K562 (cell line): ENCODE results near the gene PPRC1. TPM values are rescaled to one million over a fixed set of nuclear protein-coding genes. Genes with fewer than 3 reads are reported as not detected.

Source experiments
- ATAC-seq: fragments of 200-7000 bp; cut with Tn5 transposase; 3 replicates; pipeline ENCODE4 v1.9.1; 2020; ENCODE audit warnings: moderate library complexity
- BruUV-seq: library from RNA; stranded (reverse); fragments of 400-500 nt; replicated peaks from 2 replicates; lab custom pipeline; 2021; lab: Mats Ljungman, UMichigan
- CTCF ChIA-PET: fragments of 300-600 bp; formaldehyde crosslinking; extraction: SDS; loops from one replicate; lab custom pipeline; 2021; ENCODE audit warnings: low intra/inter-chr PET ratio; lab: Yijun Ruan, JAX
- POLR2A ChIA-PET: fragments of 300-600, 350-650 bp; sonication (Branson Sonifier 250); formaldehyde crosslinking; extraction: SDS; loops from one replicate; lab custom pipeline; 2021; ENCODE audit warnings: antibody characterized with exemption, inconsistent platforms; lab: Yijun Ruan, JAX
- DNase-seq, 4 experiments: peaks; one replicate each; pipeline versions ENCODE4 v3.0.0 to v3.0.0-alpha.2; 2011 to 2018; ENCODE audit warnings: low spot score in 3 of 4, mixed read lengths in 3 of 4; ENCODE audit errors: extremely low read depth in 1 of 4
- FAIRE-seq: peaks from 2 replicates; lab custom pipeline; 2011; peaks lifted over from hg19 to GRCh38; lab: Jason Lieb, UNC
- H2AFZ ChIP-seq: 2 replicates; pipeline ENCODE4 v1.6.0; 2011; ENCODE audit warnings: low read depth, low read length, control low read depth, inconsistent platforms
- H3K27ac ChIP-seq: fragments of 200-600 bp; 3 replicates; pipeline ENCODE4 v1.8.0; 2011; ENCODE audit warnings: low read depth, mild to moderate bottlenecking, control low read depth, inconsistent platforms, low read length, moderate library complexity, mixed read lengths; ENCODE audit errors: extremely low read depth
- H3K27me3 ChIP-seq, 2 experiments: fragments of 300-600 bp in 1 of 2; 2 replicates in 1 of 2; 3 replicates in 1 of 2; pipeline versions ENCODE4 v1.6.0 to v1.8.0; 2011; ENCODE audit warnings: inconsistent platforms in 2 of 2, low read length in 2 of 2, mild to moderate bottlenecking in 1 of 2, mixed read lengths in 1 of 2, moderate library complexity in 1 of 2; ENCODE audit not compliant: control insufficient read depth in 2 of 2, insufficient read depth in 2 of 2
- H3K36me3 ChIP-seq: fragments of 300-600 bp; 3 replicates; pipeline ENCODE4 v1.8.0; 2011; ENCODE audit warnings: mild to moderate bottlenecking, low read length, inconsistent platforms; ENCODE audit not compliant: control insufficient read depth, insufficient read depth
- H3K4me1 ChIP-seq, 2 experiments: fragments of 200-600 bp in 1 of 2; replicated peaks in 1 of 2; 2 replicates in 1 of 2; 3 replicates in 1 of 2; pipeline versions ENCODE4 v1.5.1 to v1.8.0; 2011; ENCODE audit warnings: inconsistent platforms in 2 of 2, low read length in 2 of 2, mild to moderate bottlenecking in 1 of 2, mixed read lengths in 1 of 2, moderate library complexity in 1 of 2; ENCODE audit not compliant: control insufficient read depth in 2 of 2, insufficient read depth in 2 of 2
- H3K4me2 ChIP-seq: 2 replicates; pipeline ENCODE4 v1.6.1; 2011; ENCODE audit warnings: low read length, control low read depth, inconsistent platforms, mixed read lengths; ENCODE audit not compliant: insufficient read depth
- H3K4me3 ChIP-seq: fragments of 200-600 bp; sonication (generic), shearing (Covaris generic); 2 replicates; pipeline ENCODE4 v1.5.1; 2016; ENCODE audit warnings: control low read depth, inconsistent platforms
- H3K79me2 ChIP-seq: fragments of 200-600 bp; 3 replicates; pipeline ENCODE4 v1.8.0; 2011; ENCODE audit warnings: low read length, inconsistent platforms; ENCODE audit not compliant: control insufficient read depth, insufficient read depth
- H3K9ac ChIP-seq, 2 experiments: 2 replicates each; pipeline versions ENCODE4 v1.6.0 to v1.6.1; 2011; ENCODE audit warnings: low read depth in 2 of 2, low read length in 2 of 2, control low read depth in 1 of 2, inconsistent platforms in 1 of 2, mild to moderate bottlenecking in 1 of 2, mixed read lengths in 1 of 2; ENCODE audit not compliant: insufficient read depth in 1 of 2
- H3K9me1 ChIP-seq: one replicate; pipeline ENCODE4 v1.6.0; 2011; ENCODE audit warnings: inconsistent platforms, mild to moderate bottlenecking, low read length, moderate library complexity; ENCODE audit not compliant: control insufficient read depth, insufficient read depth
- H3K9me3 ChIP-seq: replicated peaks from 2 replicates; pipeline ENCODE4 v1.5.1; 2011; ENCODE audit warnings: low read depth, low read length, inconsistent platforms; ENCODE audit not compliant: control insufficient read depth, insufficient read depth
- H4K20me1 ChIP-seq: replicated peaks from 2 replicates; pipeline ENCODE4 v1.6.1; 2011; ENCODE audit warnings: low read length, inconsistent platforms, mixed read lengths; ENCODE audit not compliant: control insufficient read depth, insufficient read depth
- ELF1 ChIP-seq: fragments of 200-800 bp; sonication (Bioruptor generic); IDR thresholded peaks from 2 replicates; pipeline ENCODE4 v1.6.1; 2016; ENCODE audit warnings: missing genetic modification characterization, missing compliant biosample characterization
- EP400 ChIP-seq: fragments of 450-650 bp; IDR thresholded peaks from 2 replicates; pipeline ENCODE4 v1.6.1; 2017; ENCODE audit warnings: antibody characterized with exemption, mild to moderate bottlenecking, moderate library complexity
- ESRRB ChIP-seq: fragments of 250-450 bp; sonication (Bioruptor Pico); IDR thresholded peaks from 2 replicates; pipeline ENCODE4 v1.5.0; 2020; ENCODE audit warnings: mild to moderate bottlenecking, moderate library complexity, borderline replicate concordance
- ETS2 ChIP-seq: IDR thresholded peaks from 2 replicates; pipeline ENCODE4 v1.6.1; 2016; ENCODE audit warnings: borderline replicate concordance, missing genetic modification characterization, mild to moderate bottlenecking, moderate library complexity, missing compliant biosample characterization; ENCODE audit not compliant: poor library complexity, severe bottlenecking
- HNRNPLL ChIP-seq: fragments of 200-400 bp; formaldehyde crosslinking; IDR thresholded peaks from 2 replicates; pipeline ENCODE4 v1.6.1; 2017; ENCODE audit warnings: low read length, low read depth, mild to moderate bottlenecking; ENCODE audit not compliant: poor library complexity, severe bottlenecking
- HNRNPUL1 ChIP-seq: fragments of 200-400 bp; formaldehyde crosslinking; IDR thresholded peaks from 2 replicates; pipeline ENCODE4 v1.6.1; 2017; ENCODE audit warnings: low read length
- KDM5B ChIP-seq: fragments of 200-600 bp; sonication (generic); IDR thresholded peaks from 2 replicates; pipeline ENCODE4 v1.6.1; 2012; ENCODE audit warnings: low read depth, mild to moderate bottlenecking, moderate library complexity, low read length, control low read depth, inconsistent platforms; ENCODE audit not compliant: insufficient replicate concordance
- MBD2 ChIP-seq: sonication (generic); IDR thresholded peaks from 2 replicates; pipeline ENCODE4 v1.6.1; 2016; ENCODE audit warnings: low read depth, borderline replicate concordance
- PREB ChIP-seq: sonication (generic); formaldehyde crosslinking; IDR thresholded peaks from 2 replicates; pipeline ENCODE4 v1.8.1; 2023; ENCODE audit warnings: mild to moderate bottlenecking, missing genetic modification reagents
- SETDB1 ChIP-seq: IDR thresholded peaks from one replicate; pipeline ENCODE4 v1.6.1; 2012; ENCODE audit warnings: low read length, control low read depth, inconsistent platforms
- SRSF1 ChIP-seq: fragments of 200-400 bp; formaldehyde crosslinking; IDR thresholded peaks from 2 replicates; pipeline ENCODE4 v1.6.1; 2017; ENCODE audit warnings: mild to moderate bottlenecking, low read depth, low read length, moderate library complexity
- STAT5B ChIP-seq: fragments of 250-450 bp; sonication (Bioruptor Pico); IDR thresholded peaks from 2 replicates; pipeline ENCODE4 v1.8.0; 2021; ENCODE audit warnings: mild to moderate bottlenecking, inconsistent platforms
- ZZZ3 ChIP-seq: fragments of 450-650 bp; IDR thresholded peaks from 2 replicates; pipeline ENCODE4 v1.6.1; 2016; ENCODE audit warnings: antibody characterized with exemption, mild to moderate bottlenecking, moderate library complexity
- WGBS: fragments of 100-300 bp; shearing (Covaris generic); methylation state at CpG from one replicate; pipeline ENCODE4 v1.1.6; 2016; ENCODE audit warnings: low coverage, mixed read lengths; ENCODE audit not compliant: insufficient coverage; ENCODE audit errors: missing lambda C conversion rate; 5-methylcytosine and 5-hydroxymethylcytosine counted together
- in situ Hi-C: fragments of 300-500 bp; cut with MboI; formaldehyde crosslinking; loops from 4 replicates; pipeline ENCODE4 v1.15.0; 2018; ENCODE audit warnings: inconsistent platforms, mixed read lengths
- intact Hi-C: fragments of 100-400 bp; cut with micrococcal nuclease; formaldehyde crosslinking; loops from 2 replicates; pipeline ENCODE4 v1.14.2; 2022
- polyA plus RNA-seq, 8 experiments: library from polyadenylated mRNA; depleted of rRNA in 4 of 8; stranded (reverse) in 5 of 8; unstranded in 3 of 8; fragments of >200 nt; fragmentation: Nextera tagmentation in 2 of 8; fragmentation: Illumina TruSeq in 1 of 8; extraction: Ambion mirVana in 2 of 8; extraction: Trizol in 1 of 8; gene quantifications; 2 replicates each; pipeline versions ENCODE4 v1.2.1 to v1.2.3, GENCODE V29; 2011 to 2014; ENCODE audit warnings: inconsistent platforms in 1 of 8, missing spikeins in 1 of 8
- total RNA-seq, 7 experiments: library from RNA; depleted of rRNA in 6 of 7; stranded (reverse); fragments of >200 nt in 6 of 7; fragmentation: Illumina TruSeq in 2 of 7; extraction: Trizol in 2 of 7; gene quantifications; 2 replicates each; pipeline versions ENCODE4 v1.2.1 to v1.2.3, GENCODE V29; 2011 to 2021; ENCODE audit warnings: low replicate concordance in 1 of 7
- TF ChIP-seq, protein P1 (sequence below): sonication (generic); formaldehyde crosslinking; IDR thresholded peaks from 2 replicates; pipeline ENCODE4 v1.8.0; 2022; ENCODE audit warnings: missing genetic modification reagents, mild to moderate bottlenecking, borderline replicate concordance
- TF ChIP-seq, protein P2 (sequence below), 2 experiments: fragments of 450-650 bp; IDR thresholded peaks; 2 replicates each; pipeline ENCODE4 v1.6.1; 2016
- TF ChIP-seq, protein P3 (sequence below): sonication (generic); formaldehyde crosslinking; IDR thresholded peaks from 2 replicates; pipeline ENCODE4 v1.4.0; 2020; ENCODE audit warnings: mild to moderate bottlenecking, missing genetic modification reagents

PPRC1 gene
- total and polyA plus RNA-seq, 9 of the 15 experiments (the other 6 are each of a cell fraction or from before 2014, with no cell fraction given) = 8.5 to 47.1 (median 16.2) TPM

DNA sequence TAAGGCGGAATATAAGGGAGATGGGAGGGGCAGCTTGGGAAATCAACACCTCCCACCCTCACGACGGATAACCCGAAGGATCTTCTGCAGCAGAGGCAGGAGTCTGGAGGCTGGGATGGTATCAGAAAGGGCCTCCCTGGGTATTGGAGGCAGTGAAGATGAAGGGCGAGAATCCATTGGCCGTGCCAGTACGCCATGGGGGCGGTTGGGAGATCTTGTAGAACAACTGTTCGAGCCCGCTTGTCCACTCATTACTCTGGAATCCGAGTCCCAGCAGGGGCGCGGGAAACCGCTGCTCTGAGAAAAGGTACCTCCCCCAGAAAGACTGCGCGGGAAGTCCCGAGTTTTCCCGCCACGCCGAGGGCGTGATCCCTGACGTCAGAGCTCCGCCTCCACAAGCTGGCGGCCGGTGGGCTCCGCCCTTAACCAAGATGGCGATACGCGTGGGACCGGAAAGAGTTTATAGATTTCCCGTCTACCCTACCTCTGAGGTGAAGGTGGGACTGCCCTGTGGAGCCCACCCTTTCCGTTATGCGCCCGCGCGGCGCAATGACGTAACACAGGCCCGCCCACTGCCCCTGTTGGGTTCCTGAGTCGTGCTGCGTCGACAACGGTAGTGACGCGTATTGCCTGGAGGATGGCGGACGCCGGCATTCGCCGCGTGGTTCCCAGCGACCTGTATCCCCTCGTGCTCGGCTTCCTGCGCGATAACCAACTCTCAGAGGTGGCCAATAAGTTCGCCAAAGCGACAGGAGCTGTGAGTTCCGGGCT lies 19.1 kb downstream of the PPRC1 start, which contains the start of gene NOLC1:
TSS of gene NOLC1 (plus strand) at position 616 of the 771 bp plus-strand sequence. CDS start at position 638, 22 bp downstream.
- in situ Hi-C loops = no loop called here
- peak; percentile 98 for FAIRE-seq
- H2AFZ ChIP-seq = peak within 1 kb of the TSS; percentile 59
- TF ChIP-seq ZZZ3 = peak; percentile 70
- no peak for TF ChIP-seq SRSF1
- TF ChIP-seq PREB (CRISPR knock-in tag) = peak; percentile 57; the same call in 1 of the 2 replicates
- no peak for TF ChIP-seq ESRRB (CRISPR knock-in tag)
- TF ChIP-seq HNRNPLL = peak; percentile 85
- TF ChIP-seq HNRNPUL1 = no peak
- peak; percentile 99 for TF ChIP-seq EP400
- TF ChIP-seq STAT5B (CRISPR knock-in tag) = no peak
- TF ChIP-seq SETDB1 = no peak
- TF ChIP-seq, protein P1, sequence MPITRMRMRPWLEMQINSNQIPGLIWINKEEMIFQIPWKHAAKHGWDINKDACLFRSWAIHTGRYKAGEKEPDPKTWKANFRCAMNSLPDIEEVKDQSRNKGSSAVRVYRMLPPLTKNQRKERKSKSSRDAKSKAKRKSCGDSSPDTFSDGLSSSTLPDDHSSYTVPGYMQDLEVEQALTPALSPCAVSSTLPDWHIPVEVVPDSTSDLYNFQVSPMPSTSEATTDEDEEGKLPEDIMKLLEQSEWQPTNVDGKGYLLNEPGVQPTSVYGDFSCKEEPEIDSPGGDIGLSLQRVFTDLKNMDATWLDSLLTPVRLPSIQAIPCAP (CRISPR knock-in tag) = peak; percentile 88; the same call in 1 of the 2 replicates
- peak; percentile 75 for TF ChIP-seq MBD2
- peak; percentile 94 for TF ChIP-seq KDM5B
- TF ChIP-seq ELF1 (tag) = peak; percentile 80
- TF ChIP-seq, protein P2, sequence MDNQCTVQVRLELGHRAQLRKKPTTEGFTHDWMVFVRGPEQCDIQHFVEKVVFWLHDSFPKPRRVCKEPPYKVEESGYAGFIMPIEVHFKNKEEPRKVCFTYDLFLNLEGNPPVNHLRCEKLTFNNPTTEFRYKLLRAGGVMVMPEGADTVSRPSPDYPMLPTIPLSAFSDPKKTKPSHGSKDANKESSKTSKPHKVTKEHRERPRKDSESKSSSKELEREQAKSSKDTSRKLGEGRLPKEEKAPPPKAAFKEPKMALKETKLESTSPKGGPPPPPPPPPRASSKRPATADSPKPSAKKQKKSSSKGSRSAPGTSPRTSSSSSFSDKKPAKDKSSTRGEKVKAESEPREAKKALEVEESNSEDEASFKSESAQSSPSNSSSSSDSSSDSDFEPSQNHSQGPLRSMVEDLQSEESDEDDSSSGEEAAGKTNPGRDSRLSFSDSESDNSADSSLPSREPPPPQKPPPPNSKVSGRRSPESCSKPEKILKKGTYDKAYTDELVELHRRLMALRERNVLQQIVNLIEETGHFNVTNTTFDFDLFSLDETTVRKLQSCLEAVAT (IDR thresholded peaks at IDR 0.05) = no peak
- no peak for TF ChIP-seq ETS2 (tag)
- TF ChIP-seq, protein P3, sequence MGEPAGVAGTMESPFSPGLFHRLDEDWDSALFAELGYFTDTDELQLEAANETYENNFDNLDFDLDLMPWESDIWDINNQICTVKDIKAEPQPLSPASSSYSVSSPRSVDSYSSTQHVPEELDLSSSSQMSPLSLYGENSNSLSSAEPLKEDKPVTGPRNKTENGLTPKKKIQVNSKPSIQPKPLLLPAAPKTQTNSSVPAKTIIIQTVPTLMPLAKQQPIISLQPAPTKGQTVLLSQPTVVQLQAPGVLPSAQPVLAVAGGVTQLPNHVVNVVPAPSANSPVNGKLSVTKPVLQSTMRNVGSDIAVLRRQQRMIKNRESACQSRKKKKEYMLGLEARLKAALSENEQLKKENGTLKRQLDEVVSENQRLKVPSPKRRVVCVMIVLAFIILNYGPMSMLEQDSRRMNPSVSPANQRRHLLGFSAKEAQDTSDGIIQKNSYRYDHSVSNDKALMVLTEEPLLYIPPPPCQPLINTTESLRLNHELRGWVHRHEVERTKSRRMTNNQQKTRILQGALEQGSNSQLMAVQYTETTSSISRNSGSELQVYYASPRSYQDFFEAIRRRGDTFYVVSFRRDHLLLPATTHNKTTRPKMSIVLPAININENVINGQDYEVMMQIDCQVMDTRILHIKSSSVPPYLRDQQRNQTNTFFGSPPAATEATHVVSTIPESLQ (CRISPR knock-in tag) = peak; percentile 83

More for the DNA sequence above, 19.1 kb downstream of the PPRC1 start, which contains the start of gene NOLC1:
- H3K9me3 ChIP-seq = no peaks in the 10 kb centered on the region
- peak within 1 kb of the TSS; percentile 97 for H3K27ac ChIP-seq
- WGBS = 2% methylated on average over 45 of the region's 59 CpGs
- H4K20me1 ChIP-seq = peaks cover 4% of the 10 kb centered on the region
- peak; percentile 84 to 98 (median 90) for DNase-seq
- peaks cover 10 to 21% of the 10 kb centered on the region in 2 experiments; a peak in 4 of 5 replicates for H3K4me1 ChIP-seq
- BruUV-seq = no TSS peak
- ChIA-PET POLR2A (interaction anchor here (0.6 to 9.9 kb wide), 9 partner anchors 8 to 427 kb away, joined by 3 to 92 read pairs (median 4); partner anchors contain the start of gene PPRC1), CTCF (no interaction called here)
- H3K9ac ChIP-seq = peak within 1 kb of the TSS; percentile 98 to 100
- ATAC-seq = peak; percentile 97
- H3K9me1 ChIP-seq = no peaks in the 10 kb centered on the region
- peaks cover 78% of the 10 kb centered on the region for H3K36me3 ChIP-seq
- intact Hi-C loops = loop anchor here (1.0 kb wide), 1 partner anchor 20 kb away; no protein-coding TSS in a partner anchor
- H3K27me3 ChIP-seq = no peaks in the 10 kb centered on the region
- peaks cover 49% of the 10 kb centered on the region for H3K79me2 ChIP-seq
- peak within 1 kb of the TSS; percentile 97 for H3K4me2 ChIP-seq
- H3K4me3 ChIP-seq = peak within 1 kb of the TSS; percentile 97
